ENCODE data around the gene N4BP2L1.

Gene N4BP2L1

GRCh38 chr13:32427852-32428580 is at the start of gene N4BP2L1:
N4BP2L1 (minus strand) TSS chr13:32428130; CDS start chr13:32428082, 48 bp downstream.
- peak within 1 kb of the TSS; percentile 89 for H3K27ac ChIP-seq
- TF ChIP-seq CTCF (conservative IDR thresholded peaks at IDR 0.05): no peak

GRCh38 chr13:32476892-32477291 is 49.0 kb upstream of the N4BP2L1 start:
- no peak for TF ChIP-seq CTCF (conservative IDR thresholded peaks at IDR 0.05)
- peak overlapping the region; percentile 52 for H3K27ac ChIP-seq

- H3K27ac ChIP-seq: peak overlapping the region; percentile 52
- no peak for TF ChIP-seq CTCF (conservative IDR thresholded peaks at IDR 0.05)
These were observed 48.2 kb upstream of the N4BP2L1 start for GRCh38 chr13:32476021-32476731.

GRCh38 chr13:32474999-32475792 is 47.3 kb upstream of the N4BP2L1 start:
- no peak for TF ChIP-seq CTCF (conservative IDR thresholded peaks at IDR 0.05)
- H3K27ac ChIP-seq: peak overlapping the region; percentile 52

- no peak for TF ChIP-seq CTCF (conservative IDR thresholded peaks at IDR 0.05)
- no peak overlapping the region for H3K27ac ChIP-seq
These were observed 45.7 kb upstream of the N4BP2L1 start for GRCh38 chr13:32473650-32474049.

- no peak overlapping the region for H3K27ac ChIP-seq
- TF ChIP-seq CTCF (conservative IDR thresholded peaks at IDR 0.05): no peak
These were observed 44.3 kb upstream of the N4BP2L1 start for GRCh38 chr13:32472194-32472621.
